ENCODE results near the gene AIG1.

AIG1 gene

DNA sequence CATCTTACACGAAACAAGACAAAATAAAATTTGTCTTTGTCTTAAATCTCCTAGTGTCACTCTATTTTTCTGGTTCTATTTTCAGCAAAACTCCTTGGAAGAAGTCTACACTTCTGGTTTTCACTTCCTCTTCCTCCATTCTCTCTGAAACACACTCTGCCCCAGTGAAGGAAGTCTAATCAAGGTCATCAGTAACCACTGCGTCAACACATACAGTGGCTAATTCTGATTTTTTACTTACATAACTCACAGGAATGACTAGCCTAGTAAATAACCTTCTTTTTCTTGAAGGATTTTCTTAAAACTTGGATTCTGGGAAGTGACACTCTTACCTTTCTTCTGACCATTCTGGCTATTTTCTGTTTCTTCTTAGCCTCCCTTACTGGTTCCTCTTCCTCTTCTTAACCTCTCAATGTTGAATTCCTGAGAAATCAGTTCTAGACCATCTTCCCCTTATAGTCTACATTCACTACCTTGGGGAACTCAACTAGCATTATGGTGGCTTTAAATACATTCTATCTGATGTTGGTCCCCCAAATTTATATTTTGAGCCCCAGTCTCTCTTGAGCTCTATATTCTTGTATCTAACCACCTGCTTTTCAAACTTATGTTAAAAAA, 37.5 kb downstream of the AIG1 start:
- DNase-seq: peak; percentile 73 to 75

DNA sequence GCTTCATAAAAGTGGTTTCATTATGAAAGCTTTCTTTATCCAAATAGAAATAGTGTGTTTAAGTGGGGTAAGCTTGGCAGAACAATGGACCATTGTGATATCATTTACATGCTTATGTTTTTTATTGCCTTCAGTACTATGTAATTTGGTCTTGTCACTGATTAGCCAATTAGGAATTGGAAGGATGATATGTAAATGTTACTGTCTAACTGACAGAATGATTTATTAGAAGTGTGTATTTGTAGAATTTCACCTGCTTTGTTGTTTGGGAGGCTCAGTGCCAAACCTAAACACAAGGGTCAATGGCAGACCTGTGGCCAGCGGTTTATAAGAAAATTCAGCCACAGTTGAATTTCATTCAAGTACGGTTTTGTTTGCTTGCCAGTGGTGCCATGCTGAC, 39.0 kb downstream of the AIG1 start:
- no peak for DNase-seq

DNA sequence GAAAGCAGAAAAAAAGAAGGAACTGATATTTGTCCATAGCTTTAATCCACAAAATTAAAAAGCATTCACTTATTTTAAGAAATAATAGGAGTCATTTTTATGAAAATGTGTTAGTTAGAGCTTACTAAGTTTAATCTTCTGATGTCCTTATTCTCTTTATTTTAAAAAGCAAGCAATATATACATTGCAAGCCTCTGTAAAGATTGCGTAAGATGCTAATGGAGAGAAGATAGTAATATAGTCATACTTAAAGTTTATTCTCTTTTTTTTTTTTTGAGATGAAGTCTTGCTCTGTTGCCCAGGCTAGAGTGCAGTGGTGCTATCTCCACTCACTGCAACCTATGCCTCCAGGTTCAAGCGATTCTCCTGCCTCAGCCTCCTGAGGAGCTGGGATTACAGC, 39.7 kb downstream of the AIG1 start:
- DNase-seq: no peak

DNA sequence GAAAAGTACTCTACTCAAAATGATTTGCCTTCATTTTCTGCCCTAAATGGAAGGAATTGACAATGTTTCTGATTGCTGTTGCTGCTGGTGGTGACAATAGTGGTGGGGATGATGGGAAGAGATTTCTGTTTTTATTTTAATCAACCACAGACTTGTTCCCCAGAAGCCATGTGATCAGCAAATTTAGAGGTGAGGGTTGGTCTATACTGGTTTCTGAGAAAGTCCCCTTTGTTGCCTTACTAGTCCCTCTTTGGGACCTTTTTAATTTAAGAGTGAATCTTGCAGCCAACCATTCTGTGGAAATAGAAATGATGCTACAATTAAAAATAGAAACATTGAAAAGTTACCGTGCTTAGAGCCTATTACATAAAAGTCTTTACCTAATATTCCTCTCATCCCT, 43.2 kb downstream of the AIG1 start:
- no peak for DNase-seq

DNA sequence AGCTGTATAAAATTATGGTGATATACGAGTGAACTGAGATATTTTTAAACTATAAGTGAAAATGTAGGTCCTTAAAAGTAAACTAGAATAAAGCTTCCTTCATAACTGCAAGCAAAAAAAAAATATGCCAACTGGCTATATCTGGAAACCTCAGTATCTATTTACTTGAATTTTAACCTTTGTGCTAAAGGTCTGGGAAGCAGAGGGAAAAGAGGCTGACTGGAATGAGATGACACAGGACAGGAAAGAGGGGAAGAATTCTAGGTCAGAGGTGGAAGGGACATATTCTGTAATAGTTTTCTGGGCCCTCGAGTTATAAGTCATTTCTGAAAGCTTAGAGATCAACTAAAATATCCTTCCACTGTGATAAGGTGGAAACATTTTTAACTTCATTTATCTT, 46.8 kb downstream of the AIG1 start:
- DNase-seq: no peak

DNA sequence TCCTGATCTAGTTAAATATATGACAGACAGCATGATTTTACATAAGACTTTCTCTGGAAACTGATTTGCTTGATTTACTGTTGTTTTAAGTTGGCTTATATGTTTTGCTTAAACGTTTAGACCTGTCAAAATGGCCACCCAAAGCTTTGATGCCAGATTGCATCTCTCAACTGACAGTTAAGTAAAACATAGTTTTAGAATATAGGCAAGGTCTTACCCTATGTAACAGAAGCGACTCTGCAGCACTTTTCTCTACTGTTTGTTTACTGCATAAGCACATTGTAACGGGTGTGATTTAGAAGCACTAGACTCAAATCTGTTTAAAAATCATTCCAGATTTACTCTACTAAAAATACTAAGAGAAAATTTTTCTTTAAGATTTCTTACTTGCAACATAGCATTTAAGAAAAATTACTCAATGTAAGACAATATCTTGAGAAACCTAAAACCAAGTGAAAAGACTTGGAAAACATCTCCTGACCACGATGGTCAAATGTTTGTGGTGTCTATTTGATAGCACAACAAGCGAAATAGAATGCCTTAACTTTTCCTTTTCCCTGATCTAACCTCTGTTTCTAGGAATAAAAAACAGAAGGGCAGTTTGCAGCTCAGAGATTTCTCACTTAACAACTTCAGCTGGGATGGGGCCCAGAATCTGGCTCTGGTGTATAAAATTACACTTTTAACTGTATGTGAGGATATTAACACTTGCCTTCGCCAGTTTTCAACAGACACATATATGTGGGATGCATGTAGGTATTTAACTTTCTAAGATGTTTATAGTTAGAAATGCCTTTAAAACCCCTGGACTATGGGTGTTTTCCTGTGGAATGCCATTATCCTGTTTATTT, 47.4 kb downstream of the AIG1 start:
- DNase-seq: no peak

DNA sequence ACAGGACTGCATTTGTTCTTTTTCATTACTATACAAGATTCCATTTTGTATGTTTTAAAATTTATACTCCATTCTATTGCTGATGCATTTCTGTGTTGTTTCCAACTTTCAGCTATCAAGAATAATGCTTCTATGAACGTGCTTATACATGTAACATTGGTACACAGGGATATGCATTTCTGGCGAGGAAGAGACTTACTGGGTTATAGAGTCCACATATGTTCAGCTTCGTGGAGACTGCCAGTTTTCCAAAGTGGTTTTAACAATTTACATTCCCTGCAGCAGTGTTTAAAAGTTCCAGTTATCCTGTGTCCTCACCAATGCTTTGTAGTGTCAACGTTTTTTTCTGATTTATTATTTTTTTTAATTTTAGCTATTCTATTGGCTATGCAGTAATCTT, 48.5 kb downstream of the AIG1 start:
- DNase-seq: no peak

DNA sequence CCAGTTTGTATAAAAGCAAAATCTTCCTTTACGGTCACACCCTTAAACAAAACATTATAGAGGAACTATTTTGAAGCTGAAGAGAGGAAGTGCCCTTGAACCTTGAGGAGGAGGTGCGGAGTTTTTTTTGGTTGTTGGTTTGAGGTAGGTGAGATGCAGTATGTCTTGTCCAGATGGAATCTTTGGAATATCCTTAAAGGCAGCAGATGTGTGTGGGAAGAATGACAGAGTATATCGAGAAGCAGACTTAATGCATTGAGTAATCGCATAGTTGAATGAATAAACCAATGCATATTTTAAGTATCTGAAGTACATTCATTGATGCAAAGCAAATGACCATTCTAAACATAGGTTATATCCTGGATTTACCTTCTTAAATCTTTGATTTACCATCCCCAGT, 49.9 kb downstream of the AIG1 start:
- DNase-seq: no peak

DNA sequence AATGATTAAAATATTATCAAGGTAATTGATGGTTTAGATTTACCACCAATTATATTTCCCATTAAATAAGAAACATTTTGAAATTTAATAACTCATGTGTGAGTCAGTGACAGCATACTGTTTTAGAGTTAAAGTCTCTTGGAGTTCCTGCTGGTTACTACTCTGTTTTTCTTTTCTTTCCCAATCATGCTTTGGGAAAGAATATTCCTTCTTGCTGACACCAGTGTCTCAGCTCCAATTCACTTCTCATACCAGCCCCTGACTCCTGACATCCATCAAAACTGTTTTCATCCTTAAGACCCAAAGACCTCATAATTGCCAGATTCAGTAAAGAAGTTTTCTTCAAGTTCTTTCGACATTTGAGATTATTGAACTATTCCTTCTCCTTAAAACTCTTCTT, 50.3 kb downstream of the AIG1 start:
- no peak for DNase-seq

DNA sequence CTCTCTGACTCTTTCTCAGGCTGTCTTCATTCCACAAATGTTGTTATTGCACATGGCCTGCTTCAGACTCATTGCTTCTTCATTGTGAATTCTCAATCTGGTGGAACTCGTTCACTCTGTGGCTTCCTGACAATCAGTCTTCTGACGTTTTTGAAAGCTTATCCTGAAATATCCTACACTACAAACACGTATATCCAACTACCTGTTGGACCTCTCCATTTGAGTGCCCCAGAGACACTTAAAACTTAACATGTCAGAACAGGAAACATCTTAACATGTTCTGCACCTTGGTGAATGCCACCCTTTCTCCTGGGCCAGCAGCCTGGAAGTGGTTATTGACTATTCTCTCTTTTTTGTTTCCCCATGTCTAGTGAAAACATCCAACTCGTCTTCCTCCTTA, 50.8 kb downstream of the AIG1 start:
- no peak for DNase-seq

DNA sequence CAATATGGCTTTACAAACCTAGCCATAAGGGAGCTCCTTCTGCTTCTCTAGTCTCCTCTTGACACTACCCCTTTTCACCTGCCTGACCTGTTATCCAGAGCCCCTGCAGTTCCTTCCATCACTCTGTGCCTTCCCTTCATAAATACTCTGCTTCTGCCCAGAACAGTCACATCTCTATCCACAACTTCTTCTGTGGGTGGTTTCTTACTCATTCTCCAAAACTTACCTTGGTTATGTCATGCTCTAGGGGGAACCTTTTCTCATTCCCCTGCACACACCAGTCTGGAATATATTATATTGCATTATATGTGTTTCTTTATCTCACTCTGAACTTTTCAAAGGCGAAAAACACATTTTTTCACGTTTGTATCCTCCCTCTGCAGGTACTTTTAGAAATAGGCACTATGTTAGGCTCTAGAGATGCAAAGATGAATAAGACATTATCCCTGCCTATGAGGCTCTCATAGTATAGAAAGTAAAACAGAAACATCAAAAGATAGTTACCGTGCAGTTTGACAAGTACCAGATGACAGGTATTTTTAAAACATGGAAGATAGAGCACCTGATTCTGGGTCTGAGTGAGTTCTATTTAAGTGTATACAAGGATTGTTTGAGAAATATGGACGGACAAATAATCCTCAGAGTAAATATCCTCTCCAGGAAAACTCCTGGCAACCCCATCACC, 51.5 kb downstream of the AIG1 start:
- DNase-seq: no peak

DNA sequence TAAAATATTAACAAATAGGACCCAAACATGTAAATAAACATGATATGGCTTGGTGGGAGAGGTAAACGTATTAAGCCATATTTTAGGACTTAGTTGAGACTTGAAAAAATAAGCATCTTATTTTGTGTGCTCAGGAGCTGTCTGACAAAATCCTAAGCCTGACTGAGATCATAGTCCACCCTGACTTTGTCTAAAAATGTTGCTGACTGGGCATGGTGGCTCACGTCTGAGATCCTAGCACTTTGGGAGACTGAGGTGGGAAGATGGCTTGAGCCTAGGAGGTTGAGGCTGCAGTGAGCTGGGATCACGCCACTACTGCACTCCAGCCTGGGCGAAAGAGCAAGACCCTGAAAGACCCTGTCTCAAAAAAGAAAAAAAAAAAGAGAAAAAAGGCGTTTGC, 52.1 kb downstream of the AIG1 start:
- no peak for DNase-seq

DNA sequence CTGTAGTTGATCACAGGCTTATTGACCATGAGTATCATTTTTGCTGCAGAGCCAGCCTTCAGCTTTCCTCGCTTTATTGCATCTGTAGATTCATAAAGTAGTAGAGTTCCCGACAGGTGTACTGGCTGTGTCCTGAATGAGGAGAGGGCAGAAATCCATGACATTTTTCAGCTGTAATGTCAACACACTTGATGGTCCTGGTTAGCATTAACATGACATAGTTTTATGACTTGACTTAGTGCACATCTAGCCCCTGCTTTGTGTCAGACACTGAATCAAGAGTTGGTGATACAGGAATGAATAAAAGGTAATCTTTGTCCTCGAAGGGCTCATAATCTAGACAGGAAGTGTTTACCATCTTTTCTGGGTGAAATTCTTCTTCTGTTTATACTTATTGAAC, 55.0 kb downstream of the AIG1 start:
- DNase-seq: no peak

DNA sequence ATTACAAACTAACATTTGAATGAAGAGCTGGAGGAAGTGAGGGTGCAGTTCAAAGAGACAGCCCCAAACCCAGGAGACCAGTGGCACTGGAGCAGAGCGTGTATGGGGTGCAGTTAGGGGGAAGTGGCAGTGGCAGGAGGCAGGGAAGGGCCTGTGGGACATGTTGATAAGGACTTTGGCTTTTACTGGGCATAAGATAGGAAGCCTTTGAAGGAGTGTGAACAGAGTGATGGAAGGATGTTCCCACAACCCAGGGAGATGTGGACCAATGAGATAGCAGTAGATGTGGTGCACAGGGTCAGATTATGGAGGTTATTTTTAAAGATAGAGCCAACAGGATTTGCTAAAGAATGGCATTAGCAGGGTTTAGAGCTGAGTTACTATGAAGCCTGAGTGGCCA, 56.4 kb downstream of the AIG1 start:
- no peak for DNase-seq

DNA sequence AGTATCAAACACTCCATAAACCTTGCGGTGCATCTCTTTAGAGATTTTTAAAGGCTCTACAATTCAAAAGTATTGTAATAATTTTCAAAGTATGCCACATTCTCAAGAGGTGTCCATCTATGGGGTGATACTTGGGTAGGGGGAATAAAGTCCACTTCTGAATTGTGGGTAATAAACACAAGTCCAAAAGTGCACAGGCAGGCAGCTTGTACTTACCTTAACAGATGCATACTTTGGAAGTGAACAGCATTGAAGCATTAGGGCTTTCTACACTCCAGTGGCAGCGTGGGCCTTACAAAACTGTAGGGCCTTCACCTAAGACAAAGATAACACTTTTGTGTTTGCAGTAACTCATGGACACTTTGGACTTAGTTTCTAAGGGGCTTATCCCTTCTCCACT, 58.6 kb downstream of the AIG1 start:
- no peak for DNase-seq

DNA sequence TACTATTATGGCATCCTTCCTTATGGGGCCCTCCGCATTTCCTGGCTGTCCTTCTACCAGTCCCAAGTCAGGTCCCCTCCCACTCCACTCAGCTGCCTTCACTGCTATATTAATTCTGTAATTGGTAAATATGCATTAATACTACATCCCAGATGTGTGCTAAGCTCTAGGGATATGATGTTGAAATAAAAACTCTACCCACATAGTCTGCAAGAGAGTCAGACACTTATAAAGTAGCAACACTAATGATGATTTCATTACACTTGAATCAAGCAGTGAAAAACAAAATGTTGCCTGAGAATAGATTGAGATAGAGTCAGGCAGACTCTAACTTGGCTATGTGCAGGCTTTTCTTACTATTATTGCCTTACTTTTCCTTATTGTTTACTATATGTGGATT, 62.4 kb downstream of the AIG1 start:
- DNase-seq: no peak

DNA sequence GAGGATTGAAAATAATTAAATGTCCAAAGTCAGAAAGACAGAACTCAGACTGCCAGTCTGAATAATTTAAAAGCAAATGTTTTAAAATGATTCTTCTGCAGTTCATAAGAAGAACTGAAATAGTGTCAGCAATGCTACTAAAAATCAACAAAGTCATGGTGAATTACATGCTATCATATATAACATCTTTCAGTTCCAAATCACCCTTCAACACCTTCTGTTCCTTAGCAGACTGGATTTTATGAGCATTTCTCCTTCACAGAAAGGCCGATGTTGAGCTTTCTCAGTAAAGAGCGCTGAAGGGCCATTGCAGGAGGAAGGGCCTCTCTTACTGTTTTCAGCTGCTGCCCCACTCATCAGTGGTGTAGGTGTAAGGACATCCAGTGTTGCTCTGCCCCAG, 63.3 kb downstream of the AIG1 start:
- no peak for DNase-seq

DNA sequence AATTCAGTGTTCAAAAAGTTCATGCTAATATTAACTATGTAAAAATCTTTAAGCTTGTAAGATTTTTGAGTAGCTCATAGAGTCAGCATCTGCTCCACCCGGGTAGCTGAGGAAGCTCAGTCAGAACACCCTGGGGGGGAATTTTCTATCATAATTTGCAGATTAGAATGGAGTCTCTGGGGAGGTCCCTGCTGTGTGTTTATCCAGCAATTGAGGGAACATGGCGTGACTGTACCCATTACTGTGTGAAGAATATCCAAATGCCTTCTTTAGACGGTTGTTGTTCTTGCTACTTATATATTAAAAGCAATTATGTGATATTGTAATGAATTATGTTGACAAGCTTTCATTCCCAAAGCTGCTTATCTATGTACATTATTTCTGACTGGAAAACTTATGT, 64.8 kb downstream of the AIG1 start:
- DNase-seq: no peak

DNA sequence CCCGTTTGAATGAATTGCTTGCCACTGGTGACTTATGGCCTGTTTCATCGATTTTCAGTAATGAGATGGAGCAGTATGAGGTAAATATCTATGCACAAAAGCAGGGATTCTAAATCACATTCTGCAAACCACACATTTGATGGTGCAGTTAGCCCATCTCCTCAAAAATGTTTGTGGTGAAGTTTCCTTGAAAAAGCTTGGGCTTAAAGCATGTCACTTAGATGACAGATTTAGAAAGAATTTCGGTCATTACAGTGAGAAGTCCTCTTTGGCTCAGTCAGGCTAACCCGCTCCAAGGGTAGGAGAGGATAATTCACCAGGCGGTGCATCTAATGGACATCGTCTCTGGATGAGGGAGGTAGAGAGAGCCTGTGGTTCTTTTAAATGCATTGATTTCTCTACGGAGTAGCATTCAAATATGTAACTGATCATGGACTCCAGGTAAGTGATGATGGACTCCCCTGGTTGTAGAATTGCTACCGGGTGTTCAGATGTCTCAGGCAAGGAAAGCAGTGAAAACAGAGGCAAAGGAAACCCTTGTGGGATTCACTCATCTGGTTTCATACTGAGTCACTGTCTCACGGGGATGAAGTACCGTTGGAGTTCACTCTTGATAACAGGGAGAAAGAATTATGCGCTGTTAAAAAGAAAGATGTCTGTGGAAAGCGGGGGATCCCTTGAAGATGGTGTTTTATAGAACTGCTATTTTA, 65.3 kb downstream of the AIG1 start:
- DNase-seq: no peak

DNA sequence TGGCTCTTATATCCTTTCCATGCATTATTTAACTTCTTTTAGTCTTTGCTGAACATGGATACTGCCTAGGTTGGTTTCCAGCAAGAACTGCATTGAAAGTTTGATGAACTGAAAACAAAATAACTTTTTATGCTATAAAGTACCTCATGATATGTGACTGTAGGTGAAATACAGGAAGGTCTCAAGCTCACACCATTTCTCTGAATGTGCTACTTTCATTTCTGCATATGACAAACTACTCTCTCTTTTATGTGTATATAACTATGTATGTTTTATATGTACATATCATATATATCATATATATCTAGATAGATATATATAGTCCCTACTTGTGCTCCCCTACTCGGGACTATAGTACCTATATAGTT, 65.9 kb downstream of the AIG1 start:
- no peak for DNase-seq

DNA sequence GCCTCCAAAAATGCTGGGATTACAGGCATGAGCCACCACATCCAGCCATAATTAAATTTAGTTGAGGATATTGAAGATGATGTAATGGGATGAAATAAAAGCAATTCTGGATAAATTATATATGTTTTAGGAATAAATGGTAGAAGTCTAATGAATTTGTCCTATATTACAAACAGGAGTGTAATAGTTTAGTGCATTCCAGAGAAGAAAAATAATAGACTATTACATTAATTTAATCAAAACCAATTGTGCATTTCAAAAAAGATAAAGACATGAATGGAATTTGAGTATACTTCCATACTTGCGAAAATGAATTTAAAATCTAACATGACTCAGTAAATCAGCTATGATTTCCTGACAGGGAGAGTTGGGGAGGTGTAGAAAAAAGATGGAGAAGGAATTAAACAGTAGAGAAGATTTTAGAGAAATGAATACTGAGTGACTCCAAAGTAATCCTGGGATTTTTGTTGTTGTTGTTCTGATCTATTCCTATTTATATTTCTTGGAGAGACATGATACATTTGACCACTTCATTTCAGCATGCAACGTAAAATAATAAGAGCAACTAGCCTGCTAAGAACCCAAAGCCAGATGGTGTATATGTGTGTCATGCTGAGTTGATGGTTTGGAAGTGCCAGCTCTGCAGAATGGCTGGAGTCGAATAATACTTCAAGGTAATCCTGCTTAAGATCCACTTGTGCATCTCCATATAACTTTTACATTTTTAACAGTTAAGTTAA, 67.4 kb downstream of the AIG1 start:
- no peak for DNase-seq

DNA sequence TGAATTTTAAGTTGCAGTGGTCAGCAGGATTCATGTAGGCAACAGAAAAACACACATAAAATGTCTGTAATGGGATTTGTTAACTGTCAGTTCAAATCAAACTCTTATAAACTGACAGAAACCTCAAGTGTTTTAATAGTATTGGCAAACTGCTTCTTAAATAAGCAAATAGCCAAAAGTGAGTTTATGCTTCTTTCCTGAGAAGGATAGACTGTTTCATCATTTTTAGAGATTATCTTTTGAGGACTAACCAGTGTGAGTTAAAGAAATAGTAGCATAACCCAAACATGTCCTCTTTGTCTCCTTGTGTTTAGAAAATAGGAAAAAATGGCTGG, 68.0 kb downstream of the AIG1 start:
- no peak for DNase-seq

DNA sequence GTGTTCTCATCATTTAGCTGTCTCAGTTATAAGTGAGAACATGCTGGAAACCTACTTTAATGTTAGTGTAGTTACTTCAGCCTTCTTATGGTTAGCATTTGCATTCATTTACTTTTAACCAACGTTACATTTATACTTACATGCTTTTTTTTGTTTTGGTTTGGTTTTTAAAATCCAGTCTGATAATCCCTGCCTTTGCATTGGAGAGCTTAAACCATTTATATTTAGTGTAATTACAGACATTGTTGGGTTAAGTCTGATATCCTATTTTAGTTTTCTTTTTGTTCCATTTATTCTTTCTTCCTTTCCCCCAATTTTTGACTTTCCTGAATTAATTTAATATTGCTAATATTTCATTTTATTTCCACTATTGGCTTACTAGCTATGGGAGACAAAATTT, 70.2 kb downstream of the AIG1 start:
- DNase-seq: no peak
